H9 (cell line): ENCODE results near the gene PDCL3. TPM values are rescaled to one million over a fixed set of nuclear protein-coding genes. Genes with fewer than 3 reads are reported as not detected.

ENCODE experiments used
- DNase-seq: peaks from one replicate; pipeline ENCODE4 v3.0.0-alpha.2; 2017
- H2AFZ ChIP-seq: one replicate; pipeline ENCODE4 v1.6.1; 2013; ENCODE audit warnings: mild to moderate bottlenecking, low read length, control low read depth, moderate library complexity
- H2AK5ac ChIP-seq: 2 replicates; pipeline ENCODE4 v1.6.1; 2013; ENCODE audit warnings: low read length, control low read depth, mixed read lengths; ENCODE audit not compliant: insufficient read length
- H2BK120ac ChIP-seq: one replicate; pipeline ENCODE4 v1.6.1; 2013; ENCODE audit warnings: low read depth, mild to moderate bottlenecking, low read length, control low read depth, inconsistent platforms; ENCODE audit not compliant: poor library complexity, severe bottlenecking
- H2BK12ac ChIP-seq: 2 replicates; pipeline ENCODE4 v1.6.1; 2013; ENCODE audit warnings: low read length, control low read depth, mixed read lengths, low read depth; ENCODE audit not compliant: insufficient read length
- H2BK15ac ChIP-seq: 2 replicates; pipeline ENCODE4 v1.6.1; 2013; ENCODE audit warnings: low read depth, low read length, control low read depth
- H2BK20ac ChIP-seq: one replicate; pipeline ENCODE4 v1.6.1; 2013; ENCODE audit warnings: low read depth, mild to moderate bottlenecking, low read length, control low read depth, inconsistent platforms; ENCODE audit not compliant: poor library complexity, severe bottlenecking
- H2BK5ac ChIP-seq: 2 replicates; pipeline ENCODE4 v1.6.1; 2013; ENCODE audit warnings: low read length, control low read depth, mixed read lengths; ENCODE audit not compliant: insufficient read length
- H3K14ac ChIP-seq: 2 replicates; pipeline ENCODE4 v1.6.1; 2013; ENCODE audit warnings: low read length, control low read depth; ENCODE audit not compliant: insufficient read depth
- H3K18ac ChIP-seq: 2 replicates; pipeline ENCODE4 v1.6.1; 2013; ENCODE audit warnings: low read depth, mild to moderate bottlenecking, mixed read lengths, low read length, control low read depth; ENCODE audit not compliant: insufficient read length
- H3K23ac ChIP-seq: 2 replicates; pipeline ENCODE4 v1.6.1; 2013; ENCODE audit warnings: low read length, control low read depth, mixed read lengths, low read depth; ENCODE audit not compliant: insufficient read length
- H3K23me2 ChIP-seq: 2 replicates; pipeline ENCODE4 v1.6.1; 2013; ENCODE audit warnings: low read depth, mild to moderate bottlenecking, mixed read lengths, low read length, control low read depth; ENCODE audit not compliant: insufficient read length, poor library complexity, severe bottlenecking
- H3K27ac ChIP-seq: 2 replicates; pipeline ENCODE4 v1.5.1; 2013; ENCODE audit warnings: low read length, control low read depth, mixed read lengths, low read depth; ENCODE audit not compliant: insufficient read length
- H3K27me3 ChIP-seq: 2 replicates; pipeline ENCODE4 v1.6.1; 2013; ENCODE audit warnings: low read length, control low read depth, inconsistent platforms; ENCODE audit not compliant: insufficient read depth
- H3K4ac ChIP-seq: 2 replicates; pipeline ENCODE4 v1.6.1; 2013; ENCODE audit warnings: low read depth, mild to moderate bottlenecking, control low read depth, inconsistent platforms, low read length, moderate library complexity
- H3K4me1 ChIP-seq: 2 replicates; pipeline ENCODE4 v1.6.1; 2013; ENCODE audit warnings: low read length, control low read depth, inconsistent platforms; ENCODE audit not compliant: insufficient read depth
- H3K4me2 ChIP-seq: 2 replicates; pipeline ENCODE4 v1.6.1; 2013; ENCODE audit warnings: low read length, control low read depth, mixed read lengths; ENCODE audit not compliant: insufficient read length, insufficient read depth
- H3K56ac ChIP-seq: 2 replicates; pipeline ENCODE4 v1.6.1; 2013; ENCODE audit warnings: low read depth, mild to moderate bottlenecking, mixed read lengths, low read length, control low read depth; ENCODE audit not compliant: insufficient read length
- H3K79me1 ChIP-seq: 2 replicates; pipeline ENCODE4 v1.6.1; 2013; ENCODE audit warnings: low read depth, mild to moderate bottlenecking, moderate library complexity, low read length, control low read depth, inconsistent platforms; ENCODE audit not compliant: insufficient read depth, poor library complexity, severe bottlenecking
- H3K79me2 ChIP-seq: 2 replicates; pipeline ENCODE4 v1.6.1; 2013; ENCODE audit warnings: low read length, control low read depth, inconsistent platforms; ENCODE audit not compliant: insufficient read depth
- H3K9ac ChIP-seq: 2 replicates; pipeline ENCODE4 v1.6.1; 2013; ENCODE audit warnings: low read length, control low read depth, mixed read lengths; ENCODE audit not compliant: insufficient read length; ENCODE audit errors: extremely low read depth
- H3K9me3 ChIP-seq: one replicate; pipeline ENCODE4 v1.6.1; 2013; ENCODE audit warnings: low read depth, low read length, inconsistent platforms; ENCODE audit not compliant: control insufficient read depth
- H3T11ph ChIP-seq: one replicate; pipeline ENCODE4 v1.6.1; 2013; ENCODE audit warnings: mild to moderate bottlenecking, low read length, control low read depth, inconsistent platforms
- H4K20me1 ChIP-seq: one replicate; pipeline ENCODE4 v1.6.1; 2013; ENCODE audit not compliant: control insufficient read depth, insufficient read length, insufficient read depth
- H4K5ac ChIP-seq: 2 replicates; pipeline ENCODE4 v1.6.1; 2013; ENCODE audit warnings: low read depth, mild to moderate bottlenecking, mixed read lengths, low read length, control low read depth; ENCODE audit not compliant: insufficient read length
- H4K8ac ChIP-seq: replicated peaks from 2 replicates; pipeline ENCODE4 v1.6.1; 2013; ENCODE audit warnings: low read length, control low read depth, mixed read lengths, low read depth; ENCODE audit not compliant: insufficient read length
- H4K91ac ChIP-seq: 2 replicates; pipeline ENCODE4 v1.6.1; 2013; ENCODE audit warnings: low read depth, mild to moderate bottlenecking, moderate library complexity, mixed read lengths, low read length, control low read depth; ENCODE audit not compliant: insufficient read length
- H3K27ac Mint-ChIP-seq, 3 experiments: 2 replicates in 2 of 3; 3 replicates in 1 of 3; pipeline ENCODE4 v1.8.0; 2020 to 2021; ENCODE audit warnings: mixed read lengths in 3 of 3, mild to moderate bottlenecking in 1 of 3, moderate library complexity in 1 of 3
- H3K27me3 Mint-ChIP-seq: 2 replicates; pipeline ENCODE4 v1.8.0; 2021; ENCODE audit warnings: low read depth, mild to moderate bottlenecking, moderate library complexity, mixed read lengths
- H3K36me3 Mint-ChIP-seq, 3 experiments: 2 replicates in 2 of 3; 3 replicates in 1 of 3; pipeline ENCODE4 v1.8.0; 2020 to 2021; ENCODE audit warnings: low read depth in 3 of 3, mixed read lengths in 3 of 3; ENCODE audit not compliant: insufficient read depth in 1 of 3
- H3K4me1 Mint-ChIP-seq, 2 experiments: 2 replicates each; pipeline ENCODE4 v1.8.0; 2020; ENCODE audit warnings: mixed read lengths in 2 of 2
- H3K4me3 Mint-ChIP-seq, 2 experiments: 2 replicates in 1 of 2; 3 replicates in 1 of 2; pipeline ENCODE4 v1.8.0; 2020 to 2021; ENCODE audit warnings: mild to moderate bottlenecking in 2 of 2, mixed read lengths in 2 of 2, moderate library complexity in 1 of 2
- H3K9me3 Mint-ChIP-seq, 2 experiments: 2 replicates in 1 of 2; 3 replicates in 1 of 2; pipeline ENCODE4 v1.8.0; 2020; ENCODE audit warnings: mild to moderate bottlenecking in 2 of 2, mixed read lengths in 2 of 2, moderate library complexity in 1 of 2
- CTCF ChIP-seq: fragments of 200-600 bp; sonication (generic); conservative IDR thresholded peaks from 3 replicates; pipeline ENCODE4 v1.8.0; 2021; ENCODE audit warnings: antibody characterized with exemption, mild to moderate bottlenecking
- WGBS: extraction: QIAGEN DNeasy Blood & Tissue Kit; methylation state at CpG from one replicate; pipeline ENCODE4 v1.1.7; 2013; ENCODE audit warnings: missing lambda C conversion rate, low lambda C conversion rate, mixed read lengths; ENCODE audit not compliant: insufficient read length; ENCODE audit errors: extremely low coverage; 5-methylcytosine and 5-hydroxymethylcytosine counted together
- total RNA-seq: library from RNA; stranded (reverse); gene quantifications from 2 replicates; pipeline ENCODE4 v1.2.1, GENCODE V29; 2021

PDCL3 gene
- total RNA-seq, 1 experiment from 2014 or later = 39.4 TPM

GRCh38 chr2:100535855-100536254 is 26.9 kb upstream of the PDCL3 start:
- Histone ChIP-seq H3K56ac (no peak overlapping the region), H3K9me3 (no peaks in the 10 kb centered on the region), H2AFZ (no peak overlapping the region), H2BK120ac (no peak overlapping the region), H4K20me1 (no peaks in the 10 kb centered on the region), H3T11ph (no peak overlapping the region), H3K9ac (no peak overlapping the region), H3K14ac (no peak overlapping the region), H3K79me1 (no peaks in the 10 kb centered on the region), H3K27ac (no peak overlapping the region), H3K23ac (no peak overlapping the region), H3K4ac (no peak overlapping the region), H4K8ac (no peak overlapping the region), H2BK5ac (no peak overlapping the region), H3K27me3 (no peaks in the 10 kb centered on the region), H2BK20ac (no peak overlapping the region), H3K4me2 (no peak overlapping the region), H3K4me1 (no peaks in the 10 kb centered on the region), H2BK15ac (no peak overlapping the region), H4K91ac (no peak overlapping the region), H3K18ac (no peak overlapping the region), H2BK12ac (no peak overlapping the region), H3K23me2 (no peaks in the 10 kb centered on the region), H3K79me2 (no peaks in the 10 kb centered on the region), H4K5ac (no peak overlapping the region), H2AK5ac (no peak overlapping the region)
- Mint-ChIP-seq H3K4me3 (no peak overlapping the region), H3K27me3 (peaks cover 2% of the 10 kb centered on the region; the same call in 1 of the 2 replicates), H3K27ac (no peak overlapping the region), H3K4me1 (peaks cover 4 to 7% of the 10 kb centered on the region in 2 experiments; a peak in 3 of 4 replicates), H3K9me3 (0 out of 5 replicates have a peak, but pooled peaks cover 0 to 2% of the 10 kb centered on the region in 2 experiments), H3K36me3 (peaks cover 0 to 4% (median 0%) of the 10 kb centered on the region in 3 experiments; a peak in 1 of 7 replicates)
- TF ChIP-seq CTCF = no peak
- DNase-seq = no peak
- no CpG with 5 or more reads among the region's 2 CpGs for WGBS
